SJCRH30 (cell line): Measurements from ENCODE around the gene ASB10. TPM values are rescaled to one million over a fixed set of nuclear protein-coding genes. Genes with fewer than 3 reads are reported as not detected.

ENCODE experiments used
- DNase-seq, 2 experiments: peaks; one replicate each; pipeline ENCODE4 v3.0.0-alpha.2; 2015 to 2020
- H3K27ac ChIP-seq: fragments of 250-450 bp; sonication (Bioruptor Pico); 2 replicates; pipeline ENCODE4 v1.5.1; 2020; ENCODE audit warnings: mild to moderate bottlenecking, moderate library complexity
- H3K27me3 ChIP-seq: fragments of 250-450 bp; sonication (Bioruptor Pico); 2 replicates; pipeline ENCODE4 v1.5.1; 2020; ENCODE audit warnings: mild to moderate bottlenecking, moderate library complexity
- H3K36me3 ChIP-seq: fragments of 250-450 bp; sonication (Bioruptor Pico); 2 replicates; pipeline ENCODE4 v1.5.1; 2020; ENCODE audit warnings: mild to moderate bottlenecking, moderate library complexity
- H3K4me1 ChIP-seq: fragments of 250-450 bp; sonication (Bioruptor Pico); 2 replicates; pipeline ENCODE4 v1.5.1; 2020; ENCODE audit warnings: mild to moderate bottlenecking, moderate library complexity
- H3K4me3 ChIP-seq: fragments of 250-450 bp; sonication (Bioruptor Pico); 2 replicates; pipeline ENCODE4 v1.5.1; 2020; ENCODE audit warnings: mild to moderate bottlenecking, moderate library complexity
- H3K9me3 ChIP-seq: fragments of 250-450 bp; sonication (Bioruptor Pico); replicated peaks from 2 replicates; pipeline ENCODE4 v1.5.1; 2020; ENCODE audit warnings: mild to moderate bottlenecking, moderate library complexity
- total RNA-seq: library from RNA; depleted of rRNA; stranded (reverse); fragments of >200 nt; shearing (Covaris generic); gene quantifications from 2 replicates; pipeline ENCODE4 v1.2.3, GENCODE V29; 2014

ASB10 gene
- total RNA-seq, 1 experiment from 2014 or later: not detected

- H3K4me1 ChIP-seq: peaks cover 4% of the 10 kb centered on the region; the same call in 1 of the 2 replicates
Measured at GRCh38 chr7:151181011-151181431, 6.0 kb downstream of the ASB10 start.

GRCh38 chr7:151179946-151180345, 7.1 kb downstream of the ASB10 start:
- DNase-seq: no peak
- no peak overlapping the region for H3K4me3 ChIP-seq
- no peaks in the 10 kb centered on the region for H3K9me3 ChIP-seq
- H3K27me3 ChIP-seq: peaks cover 4% of the 10 kb centered on the region; the same call in 1 of the 2 replicates
- peaks cover 4% of the 10 kb centered on the region; the same call in 1 of the 2 replicates for H3K4me1 ChIP-seq
- H3K36me3 ChIP-seq: no peaks in the 10 kb centered on the region
- H3K27ac ChIP-seq: no peak overlapping the region

More at GRCh38 chr7:151181011-151181431, 6.0 kb downstream of the ASB10 start:
- Histone ChIP-seq H3K36me3 (no peaks in the 10 kb centered on the region), H3K9me3 (no peaks in the 10 kb centered on the region), H3K27me3 (peaks cover 4% of the 10 kb centered on the region; the same call in 1 of the 2 replicates), H3K27ac (no peak overlapping the region), H3K4me3 (no peak overlapping the region)
- DNase-seq: peak; percentile 59 to 62

- H3K36me3 ChIP-seq: no peaks in the 10 kb centered on the region
- peaks cover 4% of the 10 kb centered on the region; the same call in 1 of the 2 replicates for H3K4me1 ChIP-seq
- no peak overlapping the region for H3K27ac ChIP-seq
- peaks cover 4% of the 10 kb centered on the region; the same call in 1 of the 2 replicates for H3K27me3 ChIP-seq
- no peak for DNase-seq
- no peaks in the 10 kb centered on the region for H3K9me3 ChIP-seq
- no peak overlapping the region for H3K4me3 ChIP-seq
Measured at GRCh38 chr7:151179287-151179860, 7.7 kb downstream of the ASB10 start.

DNA sequence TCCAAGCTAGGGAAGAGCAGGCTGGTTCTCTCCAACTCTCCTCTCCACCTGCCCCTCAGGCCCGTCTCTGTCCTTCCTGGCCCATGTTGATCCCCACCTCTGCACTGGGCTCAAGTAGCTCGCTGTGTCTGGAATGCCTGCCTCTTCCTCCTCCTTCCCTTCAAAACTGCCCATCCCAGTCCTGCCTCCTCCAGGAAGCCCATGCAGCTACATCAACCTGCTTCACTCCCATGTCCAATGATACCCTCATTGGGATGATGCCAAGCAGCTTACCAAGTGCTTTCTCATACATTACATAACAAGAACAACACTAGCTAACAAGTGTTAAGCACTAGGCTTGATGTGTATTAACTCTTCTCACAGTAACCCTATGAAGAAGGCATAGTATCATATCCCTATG, 8.2 kb downstream of the ASB10 start:
- Histone ChIP-seq H3K27ac (no peak overlapping the region), H3K36me3 (no peaks in the 10 kb centered on the region), H3K27me3 (peaks cover 4% of the 10 kb centered on the region; the same call in 1 of the 2 replicates), H3K4me3 (no peak overlapping the region), H3K9me3 (no peaks in the 10 kb centered on the region), H3K4me1 (peaks cover 4% of the 10 kb centered on the region; the same call in 1 of the 2 replicates)
- DNase-seq: no peak

GRCh38 chr7:151178236-151178635, 8.8 kb downstream of the ASB10 start:
- Histone ChIP-seq H3K27ac (no peak overlapping the region), H3K9me3 (no peaks in the 10 kb centered on the region), H3K27me3 (peaks cover 4% of the 10 kb centered on the region; the same call in 1 of the 2 replicates), H3K36me3 (no peaks in the 10 kb centered on the region), H3K4me3 (no peak overlapping the region), H3K4me1 (peaks cover 4% of the 10 kb centered on the region; the same call in 1 of the 2 replicates)
- DNase-seq: no peak

- Histone ChIP-seq H3K36me3 (no peaks in the 10 kb centered on the region), H3K27ac (no peak overlapping the region), H3K9me3 (no peaks in the 10 kb centered on the region), H3K27me3 (peaks cover 4% of the 10 kb centered on the region; the same call in 1 of the 2 replicates), H3K4me3 (no peak overlapping the region), H3K4me1 (peaks cover 4% of the 10 kb centered on the region; the same call in 1 of the 2 replicates)
- no peak for DNase-seq
Measured at GRCh38 chr7:151177310-151177709, 9.7 kb downstream of the ASB10 start.

- no peaks in the 10 kb centered on the region for H3K36me3 ChIP-seq
- H3K9me3 ChIP-seq: no peaks in the 10 kb centered on the region
- H3K27me3 ChIP-seq: peaks cover 4% of the 10 kb centered on the region; the same call in 1 of the 2 replicates
- no peak overlapping the region for H3K4me3 ChIP-seq
- no peak overlapping the region for H3K27ac ChIP-seq
- no peak for DNase-seq
- peaks cover 4% of the 10 kb centered on the region; the same call in 1 of the 2 replicates for H3K4me1 ChIP-seq
Measured at GRCh38 chr7:151176401-151176800, 10.6 kb downstream of the ASB10 start.

DNA sequence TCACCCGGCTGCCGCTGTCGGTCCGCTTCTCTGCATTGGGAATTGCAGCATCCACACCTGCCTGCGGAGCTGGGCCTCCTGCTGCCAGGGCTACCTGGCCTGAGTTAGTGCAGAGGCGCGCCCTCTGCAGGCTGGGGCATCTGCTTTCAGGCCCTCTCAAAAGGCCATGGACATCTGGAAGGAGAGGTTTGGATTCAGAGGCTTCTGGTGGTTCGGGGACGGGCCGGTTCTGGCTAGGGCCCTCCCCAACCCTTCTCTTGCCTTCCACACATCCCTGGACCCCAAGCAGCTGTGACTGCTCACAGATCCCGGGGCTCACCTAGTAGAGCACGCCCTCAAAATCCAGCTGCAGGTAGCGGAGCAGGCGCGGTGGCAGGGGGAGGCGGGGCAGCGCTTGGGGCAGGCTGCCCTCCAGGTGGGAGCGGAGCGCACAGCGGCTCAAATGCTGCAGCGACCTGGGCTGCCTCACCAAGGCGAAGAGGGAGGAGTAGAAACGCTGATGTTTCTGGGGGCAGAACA, 11.2 kb downstream of the ASB10 start:
- Histone ChIP-seq H3K9me3 (no peaks in the 10 kb centered on the region), H3K4me3 (no peak overlapping the region), H3K27ac (no peak overlapping the region), H3K4me1 (peaks cover 3% of the 10 kb centered on the region; the same call in 1 of the 2 replicates), H3K36me3 (no peaks in the 10 kb centered on the region), H3K27me3 (peaks cover 4% of the 10 kb centered on the region; the same call in 1 of the 2 replicates)
- no peak for DNase-seq

- DNase-seq: no peak
- H3K27ac ChIP-seq: no peak overlapping the region
- H3K27me3 ChIP-seq: no peaks in the 10 kb centered on the region; the same call in 1 of the 2 replicates
- H3K4me3 ChIP-seq: no peak overlapping the region
- no peaks in the 10 kb centered on the region for H3K4me1 ChIP-seq
- no peaks in the 10 kb centered on the region for H3K9me3 ChIP-seq
- no peaks in the 10 kb centered on the region for H3K36me3 ChIP-seq
Measured at GRCh38 chr7:151175047-151175792, 11.8 kb downstream of the ASB10 start.

DNA sequence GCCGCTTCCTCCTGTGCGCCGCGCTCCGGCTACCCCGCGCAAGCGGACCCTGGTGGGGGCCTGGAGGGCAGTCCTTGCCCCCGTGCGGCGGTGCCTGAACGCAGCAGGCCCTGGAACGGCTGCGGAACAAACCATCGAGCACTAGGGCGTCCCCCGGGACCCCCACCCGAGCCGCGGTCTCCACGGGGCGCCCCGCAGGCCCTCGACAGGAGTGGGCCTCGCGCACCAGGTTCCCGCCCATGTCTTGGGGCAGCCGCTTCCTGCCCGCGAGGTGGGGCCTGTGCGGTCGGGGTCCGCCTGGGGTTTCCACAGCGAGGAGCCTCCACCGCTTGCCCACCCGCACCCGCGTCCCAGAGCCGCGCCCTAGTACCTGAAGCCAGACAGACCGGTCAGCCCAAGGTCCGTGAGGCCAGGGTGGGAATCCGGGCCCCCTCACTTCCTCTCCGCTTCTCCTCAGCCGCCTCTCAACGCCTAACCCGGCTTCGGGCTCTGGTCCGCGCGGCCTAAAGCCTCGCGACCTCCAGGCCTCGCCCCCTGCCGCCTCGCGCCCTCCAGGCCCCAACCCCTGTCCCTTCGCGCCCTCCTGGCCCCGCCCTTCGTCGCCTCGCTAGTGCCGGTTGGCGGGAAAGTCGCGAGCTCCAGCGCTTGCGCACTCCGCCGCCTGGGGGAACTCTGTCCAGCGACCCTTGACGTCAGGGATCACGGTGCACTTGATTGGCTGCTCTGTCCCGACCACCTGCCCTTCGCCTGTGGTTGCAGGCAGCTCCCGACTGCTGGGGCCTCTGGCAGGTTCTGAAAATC, 12.6 kb downstream of the ASB10 start:
- H3K4me1 ChIP-seq: no peaks in the 10 kb centered on the region
- DNase-seq: no peak
- H3K27ac ChIP-seq: no peak overlapping the region
- no peaks in the 10 kb centered on the region; the same call in 1 of the 2 replicates for H3K27me3 ChIP-seq
- H3K36me3 ChIP-seq: no peaks in the 10 kb centered on the region
- H3K4me3 ChIP-seq: no peak overlapping the region
- H3K9me3 ChIP-seq: no peaks in the 10 kb centered on the region

DNA sequence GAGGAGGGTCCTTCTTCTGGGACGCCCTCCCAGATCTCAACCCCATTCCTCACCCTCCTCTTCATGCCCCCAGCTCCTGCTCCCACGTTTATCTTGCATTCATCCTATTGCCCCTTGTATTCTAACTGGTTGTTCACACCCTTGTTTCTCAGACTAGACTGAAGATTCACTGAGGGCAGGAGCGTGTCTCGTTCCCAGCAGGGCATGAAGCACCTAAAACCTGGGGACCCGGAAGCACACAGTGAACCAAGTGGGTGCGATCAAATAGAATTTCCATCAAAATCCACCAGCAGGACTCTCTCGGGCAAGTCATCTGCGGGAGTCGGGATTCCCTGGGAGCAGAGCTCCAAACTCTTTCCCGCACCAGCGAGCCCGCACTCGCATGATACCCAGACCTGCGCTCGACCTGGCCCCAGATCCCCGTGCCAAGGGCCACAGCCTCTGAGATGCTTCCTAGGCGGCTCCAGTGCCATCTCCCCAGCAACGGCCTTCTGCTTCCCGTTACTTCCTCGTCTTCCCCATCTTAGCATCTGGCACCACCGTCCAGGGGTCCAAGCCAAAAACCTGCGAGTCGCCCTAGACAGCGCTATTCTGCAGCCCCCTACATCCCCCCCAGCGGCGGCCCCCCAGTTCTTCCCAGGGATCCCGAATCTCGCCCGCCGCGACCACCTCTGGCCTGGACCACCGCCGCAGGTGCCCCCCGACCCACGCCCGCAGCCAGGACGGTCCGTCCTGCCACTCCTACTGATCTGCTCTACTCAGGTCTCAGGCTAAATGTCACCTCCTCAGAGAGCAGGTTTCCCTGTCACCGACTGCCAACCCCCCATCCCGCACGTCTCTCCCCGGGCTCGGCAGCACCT, 13.4 kb downstream of the ASB10 start:
- no peak for DNase-seq
- no peak overlapping the region for H3K27ac ChIP-seq
- no peaks in the 10 kb centered on the region for H3K36me3 ChIP-seq
- peaks cover 8% of the 10 kb centered on the region for H3K27me3 ChIP-seq
- H3K9me3 ChIP-seq: no peaks in the 10 kb centered on the region
- H3K4me1 ChIP-seq: no peaks in the 10 kb centered on the region
- no peak overlapping the region for H3K4me3 ChIP-seq

- DNase-seq: peak; percentile 64 to 87
- H3K9me3 ChIP-seq: no peaks in the 10 kb centered on the region
- H3K27me3 ChIP-seq: peaks cover 15% of the 10 kb centered on the region
Measured at GRCh38 chr7:151172273-151173141, 14.5 kb downstream of the ASB10 start.

DNA sequence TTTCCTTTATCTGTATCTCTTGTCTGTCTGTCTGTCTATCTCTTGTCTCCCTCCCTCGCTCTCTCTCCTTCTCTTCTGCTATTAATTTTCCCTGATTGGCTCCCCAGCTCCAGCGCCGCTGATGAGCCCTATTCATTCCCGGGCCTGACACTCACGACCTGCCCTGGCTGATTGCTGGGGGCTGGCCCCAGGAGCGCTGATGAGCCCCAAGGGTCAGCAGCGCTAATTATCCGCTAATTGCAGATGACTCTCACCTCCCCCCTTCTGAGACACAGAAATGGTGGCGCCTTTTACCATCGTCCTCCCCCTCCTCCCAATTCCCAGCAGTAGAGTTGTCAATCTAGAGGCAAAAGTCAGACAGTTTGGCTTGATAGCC, 18.3 kb downstream of the ASB10 start:
- H3K9me3 ChIP-seq: no peaks in the 10 kb centered on the region
- peaks cover 36% of the 10 kb centered on the region for H3K27me3 ChIP-seq
- no peak for DNase-seq
- no peak overlapping the region for H3K27ac ChIP-seq
- H3K4me1 ChIP-seq: no peaks in the 10 kb centered on the region
- H3K36me3 ChIP-seq: no peaks in the 10 kb centered on the region
- no peak overlapping the region for H3K4me3 ChIP-seq

More at GRCh38 chr7:151172273-151173141, 14.5 kb downstream of the ASB10 start:
- Histone ChIP-seq H3K4me3 (no peak overlapping the region), H3K4me1 (no peaks in the 10 kb centered on the region), H3K27ac (no peak overlapping the region), H3K36me3 (no peaks in the 10 kb centered on the region)
